OCI-LY1 (cell line): Measurements from ENCODE around the gene GUCA2A.

ENCODE experiments used
- H2AFZ ChIP-seq: fragments of 200-600 bp; sonication (generic), shearing (Covaris generic); 2 replicates; pipeline ENCODE4 v1.6.0; 2014; ENCODE audit warnings: antibody characterized with exemption, mild to moderate bottlenecking, low read length
- H3F3A ChIP-seq: fragments of 200-600 bp; sonication (generic), shearing (Covaris generic); 2 replicates; pipeline ENCODE4 v1.6.0; 2014; ENCODE audit warnings: mild to moderate bottlenecking, antibody characterized with exemption, low read length, moderate library complexity; ENCODE audit not compliant: insufficient read depth
- H3K27ac ChIP-seq: fragments of 200-600 bp; sonication (generic); 2 replicates; pipeline ENCODE4 v1.5.1; 2014; ENCODE audit warnings: low read length, mixed run types, mild to moderate bottlenecking, low read depth; ENCODE audit not compliant: poor library complexity, severe bottlenecking
- H3K27me3 ChIP-seq: fragments of 200-600 bp; sonication (generic); 2 replicates; pipeline ENCODE4 v1.6.0; 2014; ENCODE audit warnings: antibody characterized with exemption, mild to moderate bottlenecking, low read length, moderate library complexity; ENCODE audit not compliant: insufficient read depth
- H3K36me3 ChIP-seq: fragments of 200-600 bp; sonication (generic); 2 replicates; pipeline ENCODE4 v1.6.1; 2014; ENCODE audit warnings: mild to moderate bottlenecking, antibody characterized with exemption, low read length, moderate library complexity, mixed read lengths; ENCODE audit not compliant: insufficient read depth
- H3K4me1 ChIP-seq: fragments of 200-600 bp; sonication (generic); 2 replicates; pipeline ENCODE4 v1.5.1; 2014; ENCODE audit warnings: mild to moderate bottlenecking, low read length, moderate library complexity; ENCODE audit not compliant: insufficient read depth, severe bottlenecking
- H3K4me2 ChIP-seq: fragments of 200-600 bp; sonication (generic), shearing (Covaris generic); 2 replicates; pipeline ENCODE4 v1.6.1; 2014; ENCODE audit warnings: low read length
- H3K4me3 ChIP-seq: fragments of 200-600 bp; sonication (generic); 2 replicates; pipeline ENCODE4 v1.5.1; 2014; ENCODE audit warnings: low read length, low read depth, mild to moderate bottlenecking, mixed read lengths; ENCODE audit not compliant: poor library complexity, severe bottlenecking
- H3K79me2 ChIP-seq: fragments of 200-600 bp; shearing (Covaris generic); 2 replicates; pipeline ENCODE4 v1.6.1; 2016; ENCODE audit warnings: mixed run types, low read length, mixed read lengths; ENCODE audit not compliant: insufficient read depth
- H3K9ac ChIP-seq: fragments of 200-600 bp; sonication (generic), shearing (Covaris generic); 2 replicates; pipeline ENCODE4 v1.6.1; 2014; ENCODE audit warnings: mild to moderate bottlenecking, low read length, mixed read lengths
- H3K9me2 ChIP-seq: fragments of 200-600 bp; sonication (generic), shearing (Covaris generic); 2 replicates; pipeline ENCODE4 v1.6.1; 2014; ENCODE audit warnings: low read depth, mild to moderate bottlenecking, low read length, mixed read lengths
- H3K9me3 ChIP-seq: fragments of 200-600 bp; shearing (Covaris generic); 2 replicates; pipeline ENCODE4 v1.6.1; 2014; ENCODE audit warnings: low read length, mixed read lengths
- H4K20me1 ChIP-seq: fragments of 200-600 bp; sonication (generic), shearing (Covaris generic); 2 replicates; pipeline ENCODE4 v1.6.0; 2016; ENCODE audit warnings: mild to moderate bottlenecking, low read length; ENCODE audit not compliant: insufficient read depth
- EZH2 ChIP-seq: fragments of 200-600 bp; sonication (generic), shearing (Covaris generic); IDR thresholded peaks from 2 replicates; pipeline ENCODE4 v1.8.0; 2017; ENCODE audit warnings: borderline replicate concordance, mixed run types, mild to moderate bottlenecking, antibody characterized with exemption, low read length, moderate library complexity, mixed read lengths
- TF ChIP-seq, protein P1 (sequence below): fragments of 200-600 bp; sonication (generic), shearing (Covaris generic); IDR thresholded peaks from 2 replicates; pipeline ENCODE4 v1.5.1; 2017; ENCODE audit warnings: mild to moderate bottlenecking, antibody characterized with exemption, low read length, moderate library complexity, mixed read lengths

Gene GUCA2A

GRCh38 chr1:42164551-42165420 is at the start of gene GUCA2A:
GUCA2A (minus strand) TSS chr1:42164745; CDS start chr1:42164712, 33 bp downstream.
- Histone ChIP-seq H3K4me1 (no peaks in the 10 kb centered on the region), H4K20me1 (no peaks in the 10 kb centered on the region), H3K27me3 (peaks cover 4% of the 10 kb centered on the region; the same call in 1 of the 2 replicates), H3K36me3 (no peaks in the 10 kb centered on the region), H3K9me2 (no peaks in the 10 kb centered on the region), H3K27ac (no peak within 1 kb of the TSS), H3K9ac (no peak within 1 kb of the TSS), H3F3A (no peaks in the 10 kb centered on the region), H3K9me3 (no peaks in the 10 kb centered on the region), H3K4me3 (no peak within 1 kb of the TSS), H2AFZ (no peak within 1 kb of the TSS), H3K79me2 (no peaks in the 10 kb centered on the region), H3K4me2 (no peak within 1 kb of the TSS)
- no peak for TF ChIP-seq EZH2
- TF ChIP-seq, protein P1, sequence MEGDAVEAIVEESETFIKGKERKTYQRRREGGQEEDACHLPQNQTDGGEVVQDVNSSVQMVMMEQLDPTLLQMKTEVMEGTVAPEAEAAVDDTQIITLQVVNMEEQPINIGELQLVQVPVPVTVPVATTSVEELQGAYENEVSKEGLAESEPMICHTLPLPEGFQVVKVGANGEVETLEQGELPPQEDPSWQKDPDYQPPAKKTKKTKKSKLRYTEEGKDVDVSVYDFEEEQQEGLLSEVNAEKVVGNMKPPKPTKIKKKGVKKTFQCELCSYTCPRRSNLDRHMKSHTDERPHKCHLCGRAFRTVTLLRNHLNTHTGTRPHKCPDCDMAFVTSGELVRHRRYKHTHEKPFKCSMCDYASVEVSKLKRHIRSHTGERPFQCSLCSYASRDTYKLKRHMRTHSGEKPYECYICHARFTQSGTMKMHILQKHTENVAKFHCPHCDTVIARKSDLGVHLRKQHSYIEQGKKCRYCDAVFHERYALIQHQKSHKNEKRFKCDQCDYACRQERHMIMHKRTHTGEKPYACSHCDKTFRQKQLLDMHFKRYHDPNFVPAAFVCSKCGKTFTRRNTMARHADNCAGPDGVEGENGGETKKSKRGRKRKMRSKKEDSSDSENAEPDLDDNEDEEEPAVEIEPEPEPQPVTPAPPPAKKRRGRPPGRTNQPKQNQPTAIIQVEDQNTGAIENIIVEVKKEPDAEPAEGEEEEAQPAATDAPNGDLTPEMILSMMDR, result no peak

DNA sequence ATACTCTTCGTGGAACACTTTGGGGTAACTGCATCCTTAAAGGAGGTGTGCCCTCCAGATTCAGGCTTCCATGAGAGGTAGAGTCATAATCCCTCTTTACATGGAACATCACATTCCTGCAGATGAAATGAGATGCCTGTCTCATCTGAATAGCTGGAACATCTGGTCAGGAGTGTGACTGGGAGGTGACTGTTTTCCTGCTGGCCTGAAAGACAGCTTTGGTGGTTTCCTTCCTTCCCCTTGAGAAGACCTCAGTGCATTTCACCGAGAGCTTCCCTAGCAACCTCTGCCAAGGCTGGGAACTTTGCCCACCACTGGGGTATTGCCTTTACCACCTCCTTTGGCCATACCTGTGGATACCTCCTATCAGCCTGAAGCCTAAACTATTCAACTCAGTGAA is 46.7 kb upstream of the GUCA2A start:
- no peaks in the 10 kb centered on the region for H3F3A ChIP-seq
- no peak overlapping the region for H3K27ac ChIP-seq
- H3K36me3 ChIP-seq, result peaks cover 23% of the 10 kb centered on the region
- no peak overlapping the region for H3K9ac ChIP-seq
- H3K79me2 ChIP-seq, result 0 out of 2 replicates have a peak, but pooled peaks cover 5% of the 10 kb centered on the region
- H4K20me1 ChIP-seq, result no peaks in the 10 kb centered on the region
- H3K4me1 ChIP-seq, result no peaks in the 10 kb centered on the region
- TF ChIP-seq, protein P1, result no peak
- TF ChIP-seq EZH2, result no peak
- H3K9me2 ChIP-seq, result no peaks in the 10 kb centered on the region
- H2AFZ ChIP-seq, result no peak overlapping the region
- H3K4me2 ChIP-seq, result no peak overlapping the region
- no peaks in the 10 kb centered on the region for H3K27me3 ChIP-seq
- no peak overlapping the region for H3K4me3 ChIP-seq
- no peaks in the 10 kb centered on the region for H3K9me3 ChIP-seq

DNA sequence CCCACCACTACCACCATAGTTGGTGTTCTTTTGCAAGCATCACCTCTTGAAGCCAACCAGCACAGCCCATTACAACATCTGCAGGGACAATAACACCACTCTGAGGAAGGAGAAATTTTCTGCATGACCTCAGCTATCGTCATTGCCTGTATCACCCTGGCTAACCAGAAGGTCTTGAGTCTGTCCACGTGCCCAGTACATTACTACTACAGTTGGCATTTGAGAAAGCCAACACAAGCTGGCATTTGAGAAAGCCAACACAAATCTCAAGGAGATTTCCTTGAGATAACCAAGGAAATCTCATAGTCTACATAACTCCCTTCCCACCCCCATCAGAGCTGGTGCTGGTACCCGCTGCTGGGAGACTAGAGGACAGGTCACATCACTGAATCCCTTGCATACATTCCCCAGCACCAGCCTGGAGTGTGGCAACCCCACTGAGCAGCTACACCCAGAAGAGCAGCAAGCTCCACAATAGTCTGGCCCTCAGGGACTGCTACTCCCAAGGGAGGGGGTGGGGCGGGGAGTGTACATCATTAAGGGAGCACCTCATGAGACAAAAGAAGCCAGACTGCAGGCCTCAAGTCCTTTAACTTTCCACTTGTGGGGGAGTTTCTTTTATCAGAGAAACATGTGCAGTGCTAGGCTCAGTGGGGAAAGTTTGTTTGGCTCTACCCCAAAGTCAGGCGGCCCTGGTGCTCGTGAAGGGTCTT is 46.0 kb upstream of the GUCA2A start:
- no peak overlapping the region for H3K27ac ChIP-seq
- H3K4me2 ChIP-seq, result no peak overlapping the region
- H3K79me2 ChIP-seq, result 0 out of 2 replicates have a peak, but pooled peaks cover 5% of the 10 kb centered on the region
- H3K4me3 ChIP-seq, result no peak overlapping the region
- TF ChIP-seq, protein P1, result no peak
- no peak for TF ChIP-seq EZH2
- H3K9me2 ChIP-seq, result no peaks in the 10 kb centered on the region
- no peaks in the 10 kb centered on the region for H3K27me3 ChIP-seq
- H3F3A ChIP-seq, result no peaks in the 10 kb centered on the region
- H3K9ac ChIP-seq, result no peak overlapping the region
- H3K4me1 ChIP-seq, result no peaks in the 10 kb centered on the region
- H2AFZ ChIP-seq, result no peak overlapping the region
- H3K9me3 ChIP-seq, result no peaks in the 10 kb centered on the region
- peaks cover 30% of the 10 kb centered on the region for H3K36me3 ChIP-seq
- no peaks in the 10 kb centered on the region for H4K20me1 ChIP-seq
